Measurements from ENCODE around the gene KIF5A. TPM values are rescaled to one million over a fixed set of nuclear protein-coding genes. Genes with fewer than 3 reads are reported as not detected.

The KIF5A gene
- total RNA-seq, 2 donors from 2014 or later: 2.3 to 4.5 TPM

GRCh38 chr12:57609781-57610553 is 60.1 kb downstream of the KIF5A start:
- peaks cover 22% of the 10 kb centered on the region for H3K36me3 Mint-ChIP-seq (ENCODE audit: low read depth)
- peak overlapping the region; percentile 63 for H3K4me3 Mint-ChIP-seq
- Histone ChIP-seq H3K27ac (ENCODE audit: low read depth, low read length) (no peak overlapping the region), H3K36me3 (ENCODE audit: control insufficient read depth, insufficient read depth, low read length) (peaks cover 4% of the 10 kb centered on the region), H3K4me3 (ENCODE audit: low read length) (peak overlapping the region; percentile 78), H3K27me3 (ENCODE audit: control insufficient read depth, insufficient read depth, low read length, poor library complexity, severe bottlenecking) (peaks cover 23% of the 10 kb centered on the region), H3K9ac (ENCODE audit: extremely low read depth, low read length, poor library complexity, severe bottlenecking) (no peak overlapping the region), H3K9me3 (ENCODE audit: control insufficient read depth, low read length) (no peaks in the 10 kb centered on the region), H3K4me1 (ENCODE audit: control insufficient read depth, insufficient read depth, low read length) (peaks cover 4% of the 10 kb centered on the region)
- H3K27me3 Mint-ChIP-seq (ENCODE audit: insufficient read depth): peaks cover 46% of the 10 kb centered on the region
- no peaks in the 10 kb centered on the region for H3K9me3 Mint-ChIP-seq
- TF ChIP-seq CTCF (conservative IDR thresholded peaks at IDR 0.05): no peak
- no peak overlapping the region for H3K27ac Mint-ChIP-seq
- peak; percentile 73 for DNase-seq
- peaks cover 16% of the 10 kb centered on the region for H3K4me1 Mint-ChIP-seq
- WGBS, 2 experiments (ENCODE audit: insufficient coverage in 1 of 2, insufficient read length in 1 of 2): 10 to 20% methylated on average over 3 to 34 of the region's 34 CpGs

- no peak for DNase-seq
- no peak for TF ChIP-seq CTCF (conservative IDR thresholded peaks at IDR 0.05)
- 3 to 4% methylated on average over 7 to 29 of the region's 29 CpGs for WGBS, 2 experiments (ENCODE audit: insufficient coverage in 1 of 2, insufficient read length in 1 of 2)
- Histone ChIP-seq H3K36me3 (ENCODE audit: control insufficient read depth, insufficient read depth, low read length) (peaks cover 4% of the 10 kb centered on the region), H3K4me1 (ENCODE audit: control insufficient read depth, insufficient read depth, low read length) (peaks cover 2% of the 10 kb centered on the region), H3K9me3 (ENCODE audit: control insufficient read depth, low read length) (no peaks in the 10 kb centered on the region), H3K27ac (ENCODE audit: low read depth, low read length) (no peak overlapping the region), H3K4me3 (ENCODE audit: low read length) (peak overlapping the region; percentile 78), H3K9ac (ENCODE audit: extremely low read depth, low read length, poor library complexity, severe bottlenecking) (no peak overlapping the region), H3K27me3 (ENCODE audit: control insufficient read depth, insufficient read depth, low read length, poor library complexity, severe bottlenecking) (peaks cover 29% of the 10 kb centered on the region)
- peak overlapping the region; percentile 63 for H3K4me3 Mint-ChIP-seq
- H3K4me1 Mint-ChIP-seq: peaks cover 11% of the 10 kb centered on the region
- H3K36me3 Mint-ChIP-seq (ENCODE audit: low read depth): peaks cover 25% of the 10 kb centered on the region
- H3K27ac Mint-ChIP-seq: no peak overlapping the region
- H3K27me3 Mint-ChIP-seq (ENCODE audit: insufficient read depth): peaks cover 52% of the 10 kb centered on the region
- H3K9me3 Mint-ChIP-seq: no peaks in the 10 kb centered on the region
Observed at GRCh38 chr12:57610554-57611107, 60.8 kb downstream of the KIF5A start.

- Histone ChIP-seq H3K9ac (ENCODE audit: extremely low read depth, low read length, poor library complexity, severe bottlenecking) (no peak within 1 kb of the TSS), H3K27ac (ENCODE audit: low read depth, low read length) (peak within 1 kb of the TSS; percentile 44), H3K4me1 (ENCODE audit: control insufficient read depth, insufficient read depth, low read length) (no peaks in the 10 kb centered on the region), H3K4me3 (ENCODE audit: low read length) (peak within 1 kb of the TSS; percentile 78), H3K27me3 (ENCODE audit: control insufficient read depth, insufficient read depth, low read length, poor library complexity, severe bottlenecking) (peaks cover 36% of the 10 kb centered on the region), H3K36me3 (ENCODE audit: control insufficient read depth, insufficient read depth, low read length) (peaks cover 6% of the 10 kb centered on the region), H3K9me3 (ENCODE audit: control insufficient read depth, low read length) (no peaks in the 10 kb centered on the region)
- H3K4me3 Mint-ChIP-seq: peak within 1 kb of the TSS; percentile 63
- H3K36me3 Mint-ChIP-seq (ENCODE audit: low read depth): peaks cover 30% of the 10 kb centered on the region
- WGBS, 2 experiments (ENCODE audit: insufficient coverage in 1 of 2, insufficient read length in 1 of 2): 0% methylated on average over 13 to 50 of the region's 55 CpGs
- H3K4me1 Mint-ChIP-seq: peaks cover 8% of the 10 kb centered on the region
- DNase-seq: peak; percentile 89
- TF ChIP-seq CTCF (conservative IDR thresholded peaks at IDR 0.05): no peak
- H3K9me3 Mint-ChIP-seq: no peaks in the 10 kb centered on the region
- H3K27ac Mint-ChIP-seq: no peak within 1 kb of the TSS
- peaks cover 58% of the 10 kb centered on the region for H3K27me3 Mint-ChIP-seq (ENCODE audit: insufficient read depth)
Observed at GRCh38 chr12:57611108-57611826, 61.4 kb downstream of the KIF5A start, which contains the start of gene ARHGEF25. Gene ARHGEF25 (plus strand): TSS chr12:57611435. CDS start chr12:57611895, 460 bp downstream.

Measured in endodermal cell (in vitro differentiated cells).